Measurements from ENCODE around the gene PTPN23. TPM values are rescaled to one million over a fixed set of nuclear protein-coding genes. Genes with fewer than 3 reads are reported as not detected.

Gene PTPN23
- total and polyA plus RNA-seq, 2 of the 13 experiments (the other 11 are each of a cell fraction or from before 2014, with no cell fraction given), result 2.3 to 3.7 TPM

GRCh38 chr3:47420511-47421484, 40.0 kb downstream of the PTPN23 start (continued):
- TF ChIP-seq ZBED4 (CRISPR knock-in tag; IDR thresholded peaks at IDR 0.05; ENCODE audit: borderline replicate concordance), result 0 out of 2 replicates have a peak, but pooled peaks have one; percentile 48
- TF ChIP-seq NBN (conservative IDR thresholded peaks at IDR 0.05), result no peak
- no peak for TF ChIP-seq ZBTB4 (CRISPR knock-in tag; IDR thresholded peaks at IDR 0.05; ENCODE audit: borderline replicate concordance)
- TF ChIP-seq STAT6 (CRISPR knock-in tag; IDR thresholded peaks at IDR 0.05; ENCODE audit: borderline replicate concordance), result no peak
- no peak for TF ChIP-seq KMT2A (CRISPR knock-in tag; IDR thresholded peaks at IDR 0.05)
- TF ChIP-seq MYPOP (CRISPR knock-in tag; IDR thresholded peaks at IDR 0.05), result no peak
- no peak for TF ChIP-seq ZNF34 (CRISPR knock-in tag; IDR thresholded peaks at IDR 0.05; ENCODE audit: borderline replicate concordance)
- 0 out of 2 replicates have a peak, but pooled peaks have one; percentile 56 for TF ChIP-seq ZNF607 (CRISPR knock-in tag; IDR thresholded peaks at IDR 0.05; ENCODE audit: borderline replicate concordance)
- TF ChIP-seq ARID3A (IDR thresholded peaks at IDR 0.05; ENCODE audit: low read depth, low read length), result no peak
- no peak for TF ChIP-seq RBAK (CRISPR knock-in tag; IDR thresholded peaks at IDR 0.05)
- TF ChIP-seq SNAI1 (CRISPR knock-in tag; IDR thresholded peaks at IDR 0.05; ENCODE audit: borderline replicate concordance), result no peak

Measured in HepG2 (cell line).